GM12878 (cell line): ENCODE results near the gene FSTL4. TPM values are rescaled to one million over a fixed set of nuclear protein-coding genes. Genes with fewer than 3 reads are reported as not detected.

Experiments
- ATAC-seq: fragments of 200-7000 bp; cut with Tn5 transposase; 3 replicates; pipeline ENCODE4 v1.9.1; 2020; ENCODE audit warnings: mild to moderate bottlenecking, moderate library complexity
- BruUV-seq: library from RNA; stranded (reverse); fragments of 400-500 nt; replicated peaks from 2 replicates; lab custom pipeline; 2021; lab: Mats Ljungman, UMichigan
- CTCF ChIA-PET: fragments of 300-600 bp; sonication (Branson Sonifier 250); formaldehyde crosslinking; extraction: SDS; loops from one replicate; lab custom pipeline; 2021; ENCODE audit warnings: inconsistent platforms; lab: Yijun Ruan, JAX
- POLR2A ChIA-PET: fragments of 350-600 bp; formaldehyde crosslinking; extraction: SDS; loops from one replicate; lab custom pipeline; 2021; ENCODE audit warnings: inconsistent platforms; lab: Charles Lee
- RAD21 ChIA-PET: fragments of 300-600 bp; sonication (Branson Sonifier 250); formaldehyde crosslinking; loops from one replicate; lab custom pipeline; 2023; ENCODE audit warnings: antibody characterized with exemption; ENCODE audit not compliant: unreplicated experiment; lab: Charles Lee
- SMC1A ChIA-PET: fragments of 300-600 bp; sonication (Branson Sonifier 250); formaldehyde crosslinking; loops from one replicate; lab custom pipeline; 2023; ENCODE audit not compliant: unreplicated experiment, uncharacterized antibody; lab: Charles Lee
- DNase-seq: peaks from one replicate; pipeline ENCODE4 v3.0.0-alpha.2; 2011; ENCODE audit warnings: low read depth, low spot score
- FAIRE-seq: peaks from 3 replicates; lab custom pipeline; 2011; peaks lifted over from hg19 to GRCh38; lab: Jason Lieb, UNC
- H2AFZ ChIP-seq: 2 replicates; pipeline ENCODE4 v1.6.0; 2011; ENCODE audit warnings: low read depth, low read length, control low read depth; ENCODE audit not compliant: control insufficient read depth
- H3K27ac ChIP-seq: 2 replicates; pipeline ENCODE4 v1.5.1; 2011; ENCODE audit warnings: control low read depth; ENCODE audit not compliant: control insufficient read depth, insufficient read depth
- H3K27me3 ChIP-seq, 2 experiments: replicated peaks in 1 of 2; 2 replicates each; pipeline versions ENCODE4 v1.6.0 to v1.6.1; 2011; ENCODE audit warnings: low read length in 1 of 2; ENCODE audit not compliant: control insufficient read depth in 2 of 2, insufficient read depth in 2 of 2
- H3K36me3 ChIP-seq, 2 experiments: 2 replicates each; pipeline ENCODE4 v1.5.1; 2011; ENCODE audit warnings: low read length in 1 of 2; ENCODE audit not compliant: control insufficient read depth in 2 of 2, insufficient read depth in 2 of 2
- H3K4me1 ChIP-seq: 2 replicates; pipeline ENCODE4 v1.6.1; 2011; ENCODE audit warnings: mild to moderate bottlenecking, low read length, moderate library complexity, mixed read lengths; ENCODE audit not compliant: control insufficient read depth, insufficient read depth
- H3K4me2 ChIP-seq: 2 replicates; pipeline ENCODE4 v1.6.0; 2011; ENCODE audit warnings: control low read depth; ENCODE audit not compliant: control insufficient read depth, insufficient read depth
- H3K4me3 ChIP-seq: fragments of 200-600 bp; sonication (generic); 2 replicates; pipeline ENCODE4 v1.5.1; 2016
- H3K79me2 ChIP-seq: 2 replicates; pipeline ENCODE4 v1.6.0; 2011; ENCODE audit warnings: low read length; ENCODE audit not compliant: control insufficient read depth, insufficient read depth
- H3K9ac ChIP-seq: 2 replicates; pipeline ENCODE4 v1.8.0; 2011; ENCODE audit warnings: low read length, control low read depth, mixed read lengths; ENCODE audit not compliant: control insufficient read depth, insufficient read depth
- H3K9me3 ChIP-seq: replicated peaks from 3 replicates; pipeline ENCODE4 v1.5.1; 2011; ENCODE audit warnings: mild to moderate bottlenecking, low read length; ENCODE audit not compliant: control insufficient read depth, insufficient read depth
- H4K20me1 ChIP-seq: 2 replicates; pipeline ENCODE4 v1.6.0; 2011; ENCODE audit not compliant: control insufficient read depth, insufficient read depth
- CREM ChIP-seq: IDR thresholded peaks from 2 replicates; pipeline ENCODE4 v1.6.1; 2014; ENCODE audit warnings: antibody characterized with exemption, low read depth
- HCFC1 ChIP-seq: fragments of 150-350 bp; IDR thresholded peaks from 2 replicates; pipeline ENCODE4 v1.6.1; 2014; ENCODE audit warnings: low read length
- RAD21 ChIP-seq: IDR thresholded peaks from 2 replicates; pipeline ENCODE4 v1.6.1; 2011; ENCODE audit warnings: mild to moderate bottlenecking, low read depth, low read length, moderate library complexity; ENCODE audit not compliant: insufficient read depth
- SMC3 ChIP-seq: IDR thresholded peaks from 2 replicates; pipeline ENCODE4 v1.6.1; 2011; ENCODE audit warnings: low read length, improper control_type of control experiment, borderline replicate concordance
- WGBS: methylation state at CpG from one replicate; pipeline ENCODE4 v1.1.6; 2016; ENCODE audit warnings: low lambda C conversion rate; ENCODE audit not compliant: insufficient replicate concordance, insufficient coverage; ENCODE audit errors: missing lambda C conversion rate; 5-methylcytosine and 5-hydroxymethylcytosine counted together
- in situ Hi-C: fragments of 300-500 bp; cut with MboI; formaldehyde crosslinking; loops from 9 replicates; pipeline ENCODE4 v1.14.3; 2018; ENCODE audit warnings: mixed read lengths
- intact Hi-C: fragments of 100-400 bp; cut with micrococcal nuclease; formaldehyde crosslinking; loops from one replicate; pipeline ENCODE4 v1.14.2; 2022; ENCODE audit not compliant: unreplicated experiment
- polyA plus RNA-seq, 11 experiments: library from polyadenylated mRNA; depleted of rRNA in 4 of 11; unstranded in 6 of 11; stranded (reverse) in 5 of 11; fragments of >200 nt; fragmentation: Nextera tagmentation in 4 of 11; fragmentation: Illumina TruSeq in 1 of 11; extraction: Ambion mirVana in 4 of 11; extraction: Trizol in 1 of 11; gene quantifications; 1 replicate in 1 of 11; 2 replicates in 10 of 11; pipeline versions ENCODE4 v1.2.1 to v1.2.3, GENCODE V29; 2011 to 2016; ENCODE audit warnings: inconsistent platforms in 2 of 11, missing spikeins in 2 of 11, low read depth in 1 of 11
- total RNA-seq, 4 experiments: library from RNA; depleted of rRNA in 3 of 4; stranded (reverse); fragments of >200 nt in 3 of 4; fragmentation: Illumina TruSeq in 1 of 4; extraction: Trizol in 1 of 4; gene quantifications; 2 replicates each; pipeline versions ENCODE4 v1.2.1 to v1.2.3, GENCODE V29; 2013 to 2021
- TF ChIP-seq, protein P1 (sequence below), 3 experiments: IDR thresholded peaks in 2 of 3; conservative IDR thresholded peaks in 1 of 3; 2 replicates each; pipeline ENCODE4 v1.5.1; 2011; ENCODE audit warnings: low read depth in 3 of 3, low read length in 3 of 3, mild to moderate bottlenecking in 3 of 3, control low read depth in 2 of 3, moderate library complexity in 2 of 3, inconsistent platforms in 1 of 3, mixed read lengths in 1 of 3; ENCODE audit not compliant: control insufficient read depth in 2 of 3, insufficient read depth in 1 of 3; ENCODE audit errors: extremely low read depth in 1 of 3
- TF ChIP-seq, protein P2 (sequence below): fragments of 450-650 bp; IDR thresholded peaks from 2 replicates; pipeline ENCODE4 v1.6.1; 2017; ENCODE audit warnings: mild to moderate bottlenecking, moderate library complexity
- TF ChIP-seq, protein P3 (sequence below): fragments of 150-350 bp; IDR thresholded peaks from 2 replicates; pipeline ENCODE4 v1.6.1; 2014; ENCODE audit warnings: mild to moderate bottlenecking, low read depth, low read length

FSTL4 gene
- total and polyA plus RNA-seq, 10 of the 15 experiments (the other 5 are each of a cell fraction or from before 2014, with no cell fraction given), result 0.01 to 0.79 (median 0.21) TPM; not detected in 6

DNA sequence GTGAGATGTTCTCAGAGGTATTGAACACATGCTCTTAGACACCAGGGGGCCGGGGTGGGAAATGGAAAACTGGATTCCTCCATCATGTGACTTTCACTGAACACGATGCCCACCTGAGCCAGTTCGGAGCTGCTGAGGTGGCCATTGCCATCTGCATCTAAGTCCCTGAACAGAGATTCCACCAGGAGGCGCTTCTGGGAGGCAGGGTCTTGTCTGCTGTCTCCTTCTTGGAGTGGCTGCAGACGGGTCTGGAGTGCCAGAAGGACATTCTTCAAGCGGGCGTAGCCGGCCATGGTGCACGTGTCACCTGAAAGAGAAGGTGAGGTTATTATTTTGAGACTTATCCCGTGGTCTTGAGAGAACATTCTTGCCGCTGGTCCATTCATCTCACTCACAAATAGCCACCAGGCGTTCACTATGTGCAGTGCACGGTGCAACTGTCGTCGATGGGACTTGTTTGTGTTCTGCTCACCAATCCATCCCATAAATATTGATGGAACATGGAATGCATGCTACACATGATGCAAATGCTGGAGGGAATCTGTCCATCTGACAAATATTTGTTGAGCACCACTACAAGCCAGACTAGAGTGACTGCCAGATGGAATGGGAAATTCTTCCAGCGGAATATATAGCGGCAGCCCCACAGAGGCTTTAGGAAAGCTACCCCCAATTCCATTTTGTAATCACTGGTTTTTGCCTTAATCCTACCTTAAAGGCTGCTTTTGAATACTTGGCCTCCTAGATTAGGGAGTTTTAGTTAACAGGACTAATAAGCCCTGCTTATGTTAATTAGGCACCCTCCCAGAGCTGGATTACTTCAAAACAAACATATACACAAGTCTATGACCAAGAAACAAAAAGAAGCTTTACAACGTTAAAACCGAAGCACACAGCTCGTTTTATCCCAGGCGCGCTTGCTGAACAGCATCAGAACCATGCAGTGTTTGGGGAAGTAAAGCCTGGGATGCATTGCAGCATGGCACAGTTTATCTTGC lies 295.7 kb downstream of the FSTL4 start:
- TF ChIP-seq CREM (no peak), SMC3 (peak; percentile 32; the same call in 1 of the 2 replicates), RAD21 (peak; percentile 21; the same call in 1 of the 2 replicates), HCFC1 (no peak)
- TF ChIP-seq, protein P1, sequence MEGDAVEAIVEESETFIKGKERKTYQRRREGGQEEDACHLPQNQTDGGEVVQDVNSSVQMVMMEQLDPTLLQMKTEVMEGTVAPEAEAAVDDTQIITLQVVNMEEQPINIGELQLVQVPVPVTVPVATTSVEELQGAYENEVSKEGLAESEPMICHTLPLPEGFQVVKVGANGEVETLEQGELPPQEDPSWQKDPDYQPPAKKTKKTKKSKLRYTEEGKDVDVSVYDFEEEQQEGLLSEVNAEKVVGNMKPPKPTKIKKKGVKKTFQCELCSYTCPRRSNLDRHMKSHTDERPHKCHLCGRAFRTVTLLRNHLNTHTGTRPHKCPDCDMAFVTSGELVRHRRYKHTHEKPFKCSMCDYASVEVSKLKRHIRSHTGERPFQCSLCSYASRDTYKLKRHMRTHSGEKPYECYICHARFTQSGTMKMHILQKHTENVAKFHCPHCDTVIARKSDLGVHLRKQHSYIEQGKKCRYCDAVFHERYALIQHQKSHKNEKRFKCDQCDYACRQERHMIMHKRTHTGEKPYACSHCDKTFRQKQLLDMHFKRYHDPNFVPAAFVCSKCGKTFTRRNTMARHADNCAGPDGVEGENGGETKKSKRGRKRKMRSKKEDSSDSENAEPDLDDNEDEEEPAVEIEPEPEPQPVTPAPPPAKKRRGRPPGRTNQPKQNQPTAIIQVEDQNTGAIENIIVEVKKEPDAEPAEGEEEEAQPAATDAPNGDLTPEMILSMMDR (IDR thresholded peaks at IDR 0.05 in 2 of 3, conservative IDR thresholded peaks at IDR 0.05 in 1 of 3; ENCODE audit: control insufficient read depth in 2 of 3, extremely low read depth in 1 of 3, insufficient read depth in 1 of 3, low read depth in 3 of 3, low read length in 3 of 3), result peak; percentile 15 to 17 (median 15); a peak in 1 of 6 replicates
- TF ChIP-seq, protein P2, sequence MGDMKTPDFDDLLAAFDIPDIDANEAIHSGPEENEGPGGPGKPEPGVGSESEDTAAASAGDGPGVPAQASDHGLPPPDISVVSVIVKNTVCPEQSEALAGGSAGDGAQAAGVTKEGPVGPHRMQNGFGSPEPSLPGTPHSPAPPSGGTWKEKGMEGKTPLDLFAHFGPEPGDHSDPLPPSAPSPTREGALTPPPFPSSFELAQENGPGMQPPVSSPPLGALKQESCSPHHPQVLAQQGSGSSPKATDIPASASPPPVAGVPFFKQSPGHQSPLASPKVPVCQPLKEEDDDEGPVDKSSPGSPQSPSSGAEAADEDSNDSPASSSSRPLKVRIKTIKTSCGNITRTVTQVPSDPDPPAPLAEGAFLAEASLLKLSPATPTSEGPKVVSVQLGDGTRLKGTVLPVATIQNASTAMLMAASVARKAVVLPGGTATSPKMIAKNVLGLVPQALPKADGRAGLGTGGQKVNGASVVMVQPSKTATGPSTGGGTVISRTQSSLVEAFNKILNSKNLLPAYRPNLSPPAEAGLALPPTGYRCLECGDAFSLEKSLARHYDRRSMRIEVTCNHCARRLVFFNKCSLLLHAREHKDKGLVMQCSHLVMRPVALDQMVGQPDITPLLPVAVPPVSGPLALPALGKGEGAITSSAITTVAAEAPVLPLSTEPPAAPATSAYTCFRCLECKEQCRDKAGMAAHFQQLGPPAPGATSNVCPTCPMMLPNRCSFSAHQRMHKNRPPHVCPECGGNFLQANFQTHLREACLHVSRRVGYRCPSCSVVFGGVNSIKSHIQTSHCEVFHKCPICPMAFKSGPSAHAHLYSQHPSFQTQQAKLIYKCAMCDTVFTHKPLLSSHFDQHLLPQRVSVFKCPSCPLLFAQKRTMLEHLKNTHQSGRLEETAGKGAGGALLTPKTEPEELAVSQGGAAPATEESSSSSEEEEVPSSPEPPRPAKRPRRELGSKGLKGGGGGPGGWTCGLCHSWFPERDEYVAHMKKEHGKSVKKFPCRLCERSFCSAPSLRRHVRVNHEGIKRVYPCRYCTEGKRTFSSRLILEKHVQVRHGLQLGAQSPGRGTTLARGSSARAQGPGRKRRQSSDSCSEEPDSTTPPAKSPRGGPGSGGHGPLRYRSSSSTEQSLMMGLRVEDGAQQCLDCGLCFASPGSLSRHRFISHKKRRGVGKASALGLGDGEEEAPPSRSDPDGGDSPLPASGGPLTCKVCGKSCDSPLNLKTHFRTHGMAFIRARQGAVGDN, result no peak
- TF ChIP-seq, protein P3, sequence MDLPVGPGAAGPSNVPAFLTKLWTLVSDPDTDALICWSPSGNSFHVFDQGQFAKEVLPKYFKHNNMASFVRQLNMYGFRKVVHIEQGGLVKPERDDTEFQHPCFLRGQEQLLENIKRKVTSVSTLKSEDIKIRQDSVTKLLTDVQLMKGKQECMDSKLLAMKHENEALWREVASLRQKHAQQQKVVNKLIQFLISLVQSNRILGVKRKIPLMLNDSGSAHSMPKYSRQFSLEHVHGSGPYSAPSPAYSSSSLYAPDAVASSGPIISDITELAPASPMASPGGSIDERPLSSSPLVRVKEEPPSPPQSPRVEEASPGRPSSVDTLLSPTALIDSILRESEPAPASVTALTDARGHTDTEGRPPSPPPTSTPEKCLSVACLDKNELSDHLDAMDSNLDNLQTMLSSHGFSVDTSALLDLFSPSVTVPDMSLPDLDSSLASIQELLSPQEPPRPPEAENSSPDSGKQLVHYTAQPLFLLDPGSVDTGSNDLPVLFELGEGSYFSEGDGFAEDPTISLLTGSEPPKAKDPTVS, result no peak
- Histone ChIP-seq H3K27me3 (no peaks in the 10 kb centered on the region), H3K36me3 (no peaks in the 10 kb centered on the region), H3K27ac (no peak overlapping the region), H4K20me1 (no peaks in the 10 kb centered on the region), H3K9ac (no peak overlapping the region), H2AFZ (no peak overlapping the region), H3K4me2 (no peak overlapping the region), H3K9me3 (no peaks in the 10 kb centered on the region), H3K4me3 (no peak overlapping the region), H3K4me1 (peaks cover 8% of the 10 kb centered on the region), H3K79me2 (no peaks in the 10 kb centered on the region)
- ATAC-seq, result no peak
- ChIA-PET SMC1A (interaction anchor here (0.7 to 1.8 kb wide), 5 partner anchors 9 to 51 kb away, joined by 3 to 4 read pairs (median 3); no protein-coding TSS in a partner anchor), RAD21 (interaction anchor here (1.5 to 1.6 kb wide), 2 partner anchors 19 to 202 kb away, joined by 4 to 6 read pairs; no protein-coding TSS in a partner anchor), CTCF (interaction anchor here (0.5 to 2.1 kb wide), 9 partner anchors 10 to 206 kb away, joined by 3 to 7 read pairs (median 4); no protein-coding TSS in a partner anchor), POLR2A (no interaction called here)
- DNase-seq, result no peak
- no peak for FAIRE-seq
- in situ Hi-C loops, result no loop called here
- 67% methylated on average over 22 of the region's 22 CpGs for WGBS
- BruUV-seq, result no TSS peak
- intact Hi-C loops, result no loop called here
